Fibroblast of lung (primary cell): ENCODE data around the gene SETDB1. TPM values are rescaled to one million over a fixed set of nuclear protein-coding genes. Genes with fewer than 3 reads are reported as not detected.

Experiments used
- DNase-seq, 2 donors: peaks; one replicate each; pipeline versions ENCODE4 v3.0.0 to v3.0.0-alpha.2; 2010; ENCODE audit warnings: low read depth in 2 of 2
- H2AFZ ChIP-seq: 2 replicates; pipeline ENCODE4 v1.5.1; 2012; ENCODE audit warnings: low read length, control low read depth, inconsistent platforms
- H3K27ac ChIP-seq: 2 replicates; pipeline ENCODE4 v1.5.1; 2011; ENCODE audit warnings: low read length, control low read depth; ENCODE audit not compliant: insufficient read depth
- H3K27me3 ChIP-seq: 2 replicates; pipeline ENCODE4 v1.5.1; 2011; ENCODE audit warnings: mild to moderate bottlenecking, low read length; ENCODE audit not compliant: control insufficient read depth, insufficient read depth
- H3K36me3 ChIP-seq: 2 replicates; pipeline ENCODE4 v1.5.1; 2011; ENCODE audit warnings: low read length; ENCODE audit not compliant: control insufficient read depth, insufficient read depth
- H3K4me1 ChIP-seq: 2 replicates; pipeline ENCODE4 v1.5.1; 2011; ENCODE audit warnings: low read length; ENCODE audit not compliant: control insufficient read depth, insufficient read depth; ENCODE audit errors: extremely low read depth
- H3K4me2 ChIP-seq: 2 replicates; pipeline ENCODE4 v1.5.1; 2011; ENCODE audit warnings: low read length, control low read depth; ENCODE audit not compliant: insufficient read depth; ENCODE audit errors: extremely low read depth
- H3K4me3 ChIP-seq, 4 experiments: fragments of 200-600 bp in 1 of 4; sonication (generic) in 1 of 4; replicated peaks in 1 of 4; 2 replicates each; pipeline ENCODE4 v1.5.1; 2011 to 2016; ENCODE audit warnings: low read length in 4 of 4, low read depth in 3 of 4, mild to moderate bottlenecking in 3 of 4, control low read depth in 2 of 4, inconsistent platforms in 1 of 4, mixed read lengths in 1 of 4; ENCODE audit not compliant: insufficient read depth in 1 of 4; ENCODE audit errors: control extremely low read depth in 1 of 4
- H3K79me2 ChIP-seq: 2 replicates; pipeline ENCODE4 v1.5.1; 2012; ENCODE audit warnings: mild to moderate bottlenecking, low read length, inconsistent platforms; ENCODE audit not compliant: control insufficient read depth, insufficient read depth
- H3K9ac ChIP-seq: 2 replicates; pipeline ENCODE4 v1.5.1; 2011; ENCODE audit warnings: mild to moderate bottlenecking, low read length, control low read depth; ENCODE audit not compliant: insufficient read depth
- H3K9me3 ChIP-seq: 2 replicates; pipeline ENCODE4 v1.5.1; 2012; ENCODE audit warnings: low read depth, low read length; ENCODE audit not compliant: control insufficient read depth, insufficient read depth
- H4K20me1 ChIP-seq: 2 replicates; pipeline ENCODE4 v1.5.1; 2011; ENCODE audit warnings: low read length; ENCODE audit not compliant: control insufficient read depth, insufficient read depth; ENCODE audit errors: extremely low read depth
- CTCF ChIP-seq, 2 donors: IDR thresholded peaks in 1 of 2; conservative IDR thresholded peaks in 1 of 2; 1 replicate in 1 of 2; 2 replicates in 1 of 2; pipeline ENCODE4 v1.5.1; 2011 to 2012; ENCODE audit warnings: low read length in 2 of 2, control low read depth in 1 of 2, inconsistent platforms in 1 of 2, low read depth in 1 of 2, mild to moderate bottlenecking in 1 of 2
- EZH2 ChIP-seq: IDR thresholded peaks from 2 replicates; pipeline ENCODE4 v1.5.1; 2012; ENCODE audit warnings: low read length, control low read depth, mild to moderate bottlenecking; ENCODE audit errors: missing control alignments
- polyA plus RNA-seq, 2 donors: library from polyadenylated mRNA; depleted of rRNA in 1 of 2; stranded (reverse) in 1 of 2; unstranded in 1 of 2; fragments of >200 nt; gene quantifications; 2 replicates each; pipeline ENCODE4 v1.2.1, GENCODE V29; 2011 to 2012; ENCODE audit warnings: missing spikeins in 1 of 2
- total RNA-seq: library from RNA; depleted of rRNA; stranded (reverse); fragments of >200 nt; gene quantifications from 2 replicates; pipeline ENCODE4 v1.2.1, GENCODE V29; 2014

Gene SETDB1
- total and polyA plus RNA-seq, 2 donors (not counting 1 experiment from before 2014, with no cell fraction given), result 27.0 to 30.7 TPM

GRCh38 chr1:150955280-150955679, 29.1 kb downstream of the SETDB1 start:
- H2AFZ ChIP-seq, result no peak overlapping the region
- no peak overlapping the region for H3K4me2 ChIP-seq
- no peak overlapping the region for H3K9ac ChIP-seq
- TF ChIP-seq CTCF (conservative IDR thresholded peaks at IDR 0.05 in 1 of 2, IDR thresholded peaks at IDR 0.05 in 1 of 2; ENCODE audit: low read depth in 1 of 2, low read length in 2 of 2) (no peak), EZH2 (no peak)
- DNase-seq, result no peak
- H3K79me2 ChIP-seq, result no peaks in the 10 kb centered on the region
- no peaks in the 10 kb centered on the region for H3K4me1 ChIP-seq
- H3K27me3 ChIP-seq, result no peaks in the 10 kb centered on the region
- H3K9me3 ChIP-seq, result no peaks in the 10 kb centered on the region
- no peak overlapping the region for H3K4me3 ChIP-seq
- H4K20me1 ChIP-seq, result no peaks in the 10 kb centered on the region
- peaks cover 9% of the 10 kb centered on the region for H3K36me3 ChIP-seq
- no peak overlapping the region for H3K27ac ChIP-seq

- Histone ChIP-seq H3K4me3 (no peak overlapping the region), H2AFZ (no peak overlapping the region), H3K9me3 (no peaks in the 10 kb centered on the region), H3K79me2 (no peaks in the 10 kb centered on the region), H3K9ac (no peak overlapping the region), H3K36me3 (peaks cover 3% of the 10 kb centered on the region), H3K4me2 (no peak overlapping the region), H3K27ac (no peak overlapping the region), H3K27me3 (no peaks in the 10 kb centered on the region), H3K4me1 (no peaks in the 10 kb centered on the region), H4K20me1 (no peaks in the 10 kb centered on the region)
- no peak for DNase-seq
- TF ChIP-seq EZH2 (no peak), CTCF (conservative IDR thresholded peaks at IDR 0.05 in 1 of 2, IDR thresholded peaks at IDR 0.05 in 1 of 2; ENCODE audit: low read depth in 1 of 2, low read length in 2 of 2) (no peak)
These were observed 31.5 kb downstream of the SETDB1 start for GRCh38 chr1:150957666-150958065.

- H3K9ac ChIP-seq, result no peak overlapping the region
- H3K27ac ChIP-seq, result no peak overlapping the region
- H3K4me1 ChIP-seq, result no peaks in the 10 kb centered on the region
- DNase-seq, result no peak
- TF ChIP-seq EZH2 (no peak), CTCF (conservative IDR thresholded peaks at IDR 0.05 in 1 of 2, IDR thresholded peaks at IDR 0.05 in 1 of 2; ENCODE audit: low read depth in 1 of 2, low read length in 2 of 2) (no peak)
- no peaks in the 10 kb centered on the region for H3K79me2 ChIP-seq
- no peaks in the 10 kb centered on the region for H3K27me3 ChIP-seq
- H4K20me1 ChIP-seq, result no peaks in the 10 kb centered on the region
- H2AFZ ChIP-seq, result no peak overlapping the region
- H3K4me3 ChIP-seq, result no peak overlapping the region
- no peak overlapping the region for H3K4me2 ChIP-seq
- peaks cover 14% of the 10 kb centered on the region for H3K36me3 ChIP-seq
- H3K9me3 ChIP-seq, result no peaks in the 10 kb centered on the region
These were observed 34.5 kb downstream of the SETDB1 start for GRCh38 chr1:150960646-150961045.
